Esophagus muscularis mucosa (tissue), 4 donors: Measurements from ENCODE around the gene ATG13. TPM values are rescaled to one million over a fixed set of nuclear protein-coding genes. Genes with fewer than 3 reads are reported as not detected.
A peak's percentile ranks its signal among the peaks of the same experiment; 100 is the strongest.

Experiments
- DNase-seq: peaks from one replicate; pipeline ENCODE4 v3.0.0-alpha.2; 2017; ENCODE audit errors: extremely low spot score
- H3K27ac ChIP-seq, 4 donors: fragments of 200-600 bp; sonication (generic); replicated peaks in 1 of 4; 1 replicate in 3 of 4; 2 replicates in 1 of 4; pipeline ENCODE4 v1.5.1; 2016 to 2019; ENCODE audit warnings: mild to moderate bottlenecking in 1 of 4
- H3K27me3 ChIP-seq, 4 donors: fragments of 200-600 bp; sonication (generic); one replicate each; pipeline versions ENCODE4 v1.5.1 to v1.6.0; 2016 to 2019
- H3K36me3 ChIP-seq, 4 donors: fragments of 200-600 bp; sonication (generic); one replicate each; pipeline ENCODE4 v1.5.1; 2016 to 2019
- H3K4me1 ChIP-seq, 4 donors: fragments of 200-600 bp; sonication (generic); one replicate each; pipeline ENCODE4 v1.5.1; 2016 to 2019
- H3K4me3 ChIP-seq, 4 donors: fragments of 200-600 bp; sonication (generic); 1 replicate in 2 of 4; 2 replicates in 2 of 4; pipeline ENCODE4 v1.5.1; 2016 to 2019; ENCODE audit warnings: mild to moderate bottlenecking in 4 of 4, moderate library complexity in 1 of 4
- H3K9me3 ChIP-seq, 4 donors: fragments of 200-600 bp; sonication (generic); 1 replicate in 3 of 4; 2 replicates in 1 of 4; pipeline ENCODE4 v1.5.1; 2016 to 2019
- CTCF ChIP-seq, 3 experiments: fragments of 200-600 bp in 2 of 3; fragments of 450-650 bp in 1 of 3; sonication (generic) in 2 of 3; IDR thresholded peaks; one replicate each; pipeline ENCODE4 v1.5.1; 2017 to 2019; ENCODE audit warnings: antibody characterized with exemption in 3 of 3, mild to moderate bottlenecking in 2 of 3, moderate library complexity in 1 of 3
- EP300 ChIP-seq: sonication (generic); formaldehyde crosslinking; IDR thresholded peaks from one replicate; pipeline ENCODE4 v1.6.1; 2017; ENCODE audit warnings: antibody characterized with exemption
- POLR2A ChIP-seq: fragments of 450-650 bp; IDR thresholded peaks from one replicate; pipeline ENCODE4 v1.6.1; 2017; ENCODE audit warnings: antibody characterized with exemption, moderate library complexity, mild to moderate bottlenecking, low read depth
- POLR2AphosphoS5 ChIP-seq, 2 donors: sonication (generic); formaldehyde crosslinking; IDR thresholded peaks; one replicate each; pipeline ENCODE4 v1.6.1; 2017; ENCODE audit warnings: antibody characterized with exemption in 2 of 2
- WGBS: methylation state at CpG from one replicate; pipeline ENCODE4 v1.1.5; 2018; 5-methylcytosine and 5-hydroxymethylcytosine counted together
- intact Hi-C: fragments of 100-400 bp; cut with DNase I; formaldehyde crosslinking; loops from one replicate; pipeline ENCODE4 v1.15.1; 2023
- total RNA-seq, 4 donors: library from RNA; depleted of rRNA; stranded (reverse); fragments of >200 nt; gene quantifications; one replicate each; pipeline versions ENCODE4 v1.1.0 to v1.2.1, GENCODE V29; 2016

Gene ATG13
- total RNA-seq, 4 donors from 2014 or later: 68.7 to 74.3 (median 72.1) TPM

GRCh38 chr11:46597609-46598219 is 19.6 kb upstream of the ATG13 start:
- TF ChIP-seq CTCF (IDR thresholded peaks at IDR 0.05): no peak
- TF ChIP-seq POLR2A: no peak
- TF ChIP-seq POLR2AphosphoS5 (IDR thresholded peaks at IDR 0.05): no peak
- no peak for TF ChIP-seq EP300
- no peak for DNase-seq
- Histone ChIP-seq H3K4me3 (no peak overlapping the region), H3K27me3 (no peaks in the 10 kb centered on the region), H3K27ac (no peak overlapping the region), H3K36me3 (peaks cover 0 to 5% (median under 1%) of the 10 kb centered on the region in 4 donors), H3K9me3 (no peaks in the 10 kb centered on the region), H3K4me1 (peaks cover 4 to 28% (median 15%) of the 10 kb centered on the region in 4 donors)
- 83% methylated on average over 6 of the region's 6 CpGs for WGBS
- intact Hi-C loops: no loop called here

DNA sequence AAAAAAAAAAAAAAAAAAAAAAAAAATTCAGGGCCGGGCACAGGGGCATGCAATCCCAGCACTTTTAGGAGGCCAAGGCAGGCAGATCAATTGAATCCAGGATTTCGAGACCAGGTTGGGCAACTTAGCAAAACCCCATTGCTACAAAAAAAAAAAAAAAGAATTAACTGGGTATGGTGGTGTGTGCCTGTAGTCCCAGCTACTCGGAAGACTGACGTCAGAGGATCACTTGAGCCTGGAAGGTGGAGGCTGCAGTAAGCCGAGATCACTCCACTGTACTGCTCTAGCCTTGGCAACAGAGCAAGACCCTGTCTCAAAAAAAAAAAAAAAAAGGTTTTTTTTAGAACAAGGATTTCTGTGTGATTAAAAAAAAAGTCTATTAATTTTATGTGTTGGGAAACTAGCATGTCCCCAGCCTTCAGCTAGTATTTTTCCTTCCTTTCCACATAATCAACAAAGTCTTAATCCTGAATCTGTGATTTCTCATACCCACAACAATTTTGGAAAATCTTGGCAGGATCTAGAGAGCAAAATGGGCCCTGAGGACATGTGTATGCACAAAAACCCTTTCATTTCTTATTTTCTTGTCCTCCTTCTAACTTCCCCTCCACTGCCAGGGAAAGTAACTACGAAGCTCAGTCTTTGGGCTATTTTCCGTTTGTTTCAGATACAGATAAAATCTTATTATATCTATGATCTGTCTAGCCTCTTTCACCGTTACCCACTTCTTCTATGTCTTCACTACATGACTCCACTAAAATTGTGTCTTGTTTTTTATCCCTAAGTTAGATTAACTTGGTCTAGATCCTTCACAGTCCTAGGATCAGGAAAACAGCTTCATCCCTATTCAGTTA is 17.8 kb upstream of the ATG13 start:
- H3K36me3 ChIP-seq: peaks cover 0 to 15% (median 4%) of the 10 kb centered on the region in 4 donors
- H3K27me3 ChIP-seq: no peaks in the 10 kb centered on the region
- no peak for DNase-seq
- WGBS: 81% methylated on average over 8 of the region's 8 CpGs
- no peak for TF ChIP-seq POLR2AphosphoS5 (IDR thresholded peaks at IDR 0.05)
- no peak for TF ChIP-seq CTCF (IDR thresholded peaks at IDR 0.05)
- TF ChIP-seq EP300: no peak
- no peak for TF ChIP-seq POLR2A
- H3K27ac ChIP-seq: peak overlapping the region; percentile 21 to 42 (median 35)
- no peak overlapping the region for H3K4me3 ChIP-seq
- H3K9me3 ChIP-seq: no peaks in the 10 kb centered on the region
- intact Hi-C loops: no loop called here
- peaks cover 0 to 18% (median 4%) of the 10 kb centered on the region in 4 donors for H3K4me1 ChIP-seq

DNA sequence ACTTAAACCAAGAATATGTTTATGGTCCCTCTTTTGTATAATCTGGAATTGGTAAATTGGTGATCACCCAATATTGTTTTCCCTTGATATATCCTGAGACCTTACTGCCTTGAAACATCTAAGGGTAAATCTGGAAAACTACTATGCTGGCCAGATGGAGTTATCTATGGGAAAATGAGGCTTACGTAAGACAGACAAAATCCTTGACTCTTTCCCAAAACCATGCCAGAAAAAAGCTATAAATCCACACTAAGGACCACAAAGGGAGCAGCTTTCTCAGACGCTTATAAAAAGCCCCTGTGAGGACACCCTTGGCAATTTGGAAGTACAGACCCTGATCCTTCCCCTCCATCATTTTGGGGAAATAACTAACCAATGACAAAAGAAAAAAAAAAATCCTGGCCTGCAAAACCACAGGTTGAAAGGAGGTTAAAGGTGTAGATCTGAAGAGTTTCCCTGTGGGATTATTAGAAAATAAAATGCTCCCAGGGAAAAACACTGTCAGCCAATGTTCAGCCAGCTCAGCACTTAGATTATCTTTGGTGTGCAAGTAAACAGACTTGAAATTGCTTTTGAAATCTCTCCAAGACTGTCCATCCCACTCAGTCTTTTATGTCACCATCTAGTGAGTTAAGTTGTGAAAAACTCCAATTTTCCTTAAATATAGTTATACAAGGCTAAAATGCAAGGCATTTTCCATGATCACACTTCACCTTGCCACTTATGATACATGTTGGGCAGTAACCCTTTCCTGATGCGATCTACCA is 17.0 kb upstream of the ATG13 start:
- H3K27me3 ChIP-seq: no peaks in the 10 kb centered on the region
- peaks cover 0 to 15% (median 4%) of the 10 kb centered on the region in 4 donors for H3K36me3 ChIP-seq
- peak overlapping the region; percentile 21 to 42 (median 35) for H3K27ac ChIP-seq
- H3K4me3 ChIP-seq: no peak overlapping the region
- intact Hi-C loops: no loop called here
- WGBS: 81% methylated on average over 3 of the region's 3 CpGs
- TF ChIP-seq POLR2AphosphoS5 (IDR thresholded peaks at IDR 0.05) (no peak), CTCF (IDR thresholded peaks at IDR 0.05) (no peak), POLR2A (no peak), EP300 (no peak)
- no peaks in the 10 kb centered on the region for H3K9me3 ChIP-seq
- peaks cover 0 to 16% (median 3%) of the 10 kb centered on the region in 4 donors for H3K4me1 ChIP-seq
- no peak for DNase-seq

- DNase-seq: no peak
- TF ChIP-seq POLR2AphosphoS5 (IDR thresholded peaks at IDR 0.05) (no peak), POLR2A (no peak), EP300 (no peak), CTCF (IDR thresholded peaks at IDR 0.05) (no peak)
- no peaks in the 10 kb centered on the region for H3K9me3 ChIP-seq
- H3K27ac ChIP-seq: peak overlapping the region in 2 of 4 donors; percentile 21 to 37
- no peaks in the 10 kb centered on the region for H3K27me3 ChIP-seq
- peaks cover 0 to 16% (median 3%) of the 10 kb centered on the region in 4 donors for H3K4me1 ChIP-seq
- peaks cover 0 to 15% (median 4%) of the 10 kb centered on the region in 4 donors for H3K36me3 ChIP-seq
- intact Hi-C loops: no loop called here
- WGBS: 70% methylated on average over 1 of the region's 1 CpG
- H3K4me3 ChIP-seq: no peak overlapping the region
Measured at GRCh38 chr11:46601129-46601528, 16.2 kb upstream of the ATG13 start.
